ENCODE measurements around the gene DGKB.

GRCh38 chr7:14896461-14896860, 6.1 kb downstream of the DGKB start:
- no peak for TF ChIP-seq CTCF (conservative IDR thresholded peaks at IDR 0.05 in 1 of 2, IDR thresholded peaks at IDR 0.05 in 1 of 2; ENCODE audit: low read depth in 1 of 2, low read length in 2 of 2)
- TF ChIP-seq EZH2 (IDR thresholded peaks at IDR 0.05; ENCODE audit: low read length, missing control alignments) = no peak
